Measurements from ENCODE around the gene SMURF2.

DNA sequence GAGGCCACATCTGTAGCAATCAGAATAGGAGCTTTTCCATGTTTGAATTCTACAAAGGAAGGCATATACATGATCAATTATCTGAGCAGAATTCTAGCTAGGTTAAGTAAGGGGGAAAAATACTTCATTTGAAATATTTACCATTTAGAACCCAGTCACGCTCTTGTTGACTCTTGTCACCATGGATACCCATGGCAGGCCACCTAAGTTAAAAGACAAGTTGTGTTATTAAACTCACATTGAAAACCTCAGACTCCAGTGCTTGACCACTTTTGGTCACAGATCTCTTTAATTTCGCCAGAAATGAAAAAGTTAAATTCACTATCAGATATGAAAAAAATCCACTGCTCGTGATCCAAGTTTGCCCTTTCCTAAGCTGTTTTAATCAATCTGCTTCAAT lies 160.1 kb downstream of the SMURF2 start:
- TF ChIP-seq, protein P1, sequence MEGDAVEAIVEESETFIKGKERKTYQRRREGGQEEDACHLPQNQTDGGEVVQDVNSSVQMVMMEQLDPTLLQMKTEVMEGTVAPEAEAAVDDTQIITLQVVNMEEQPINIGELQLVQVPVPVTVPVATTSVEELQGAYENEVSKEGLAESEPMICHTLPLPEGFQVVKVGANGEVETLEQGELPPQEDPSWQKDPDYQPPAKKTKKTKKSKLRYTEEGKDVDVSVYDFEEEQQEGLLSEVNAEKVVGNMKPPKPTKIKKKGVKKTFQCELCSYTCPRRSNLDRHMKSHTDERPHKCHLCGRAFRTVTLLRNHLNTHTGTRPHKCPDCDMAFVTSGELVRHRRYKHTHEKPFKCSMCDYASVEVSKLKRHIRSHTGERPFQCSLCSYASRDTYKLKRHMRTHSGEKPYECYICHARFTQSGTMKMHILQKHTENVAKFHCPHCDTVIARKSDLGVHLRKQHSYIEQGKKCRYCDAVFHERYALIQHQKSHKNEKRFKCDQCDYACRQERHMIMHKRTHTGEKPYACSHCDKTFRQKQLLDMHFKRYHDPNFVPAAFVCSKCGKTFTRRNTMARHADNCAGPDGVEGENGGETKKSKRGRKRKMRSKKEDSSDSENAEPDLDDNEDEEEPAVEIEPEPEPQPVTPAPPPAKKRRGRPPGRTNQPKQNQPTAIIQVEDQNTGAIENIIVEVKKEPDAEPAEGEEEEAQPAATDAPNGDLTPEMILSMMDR (IDR thresholded peaks at IDR 0.05), result no peak
- TF ChIP-seq POLR2A (IDR thresholded peaks at IDR 0.05) (no peak), EP300 (IDR thresholded peaks at IDR 0.05) (no peak)
